Measurements from ENCODE around the gene STAC3.

Gene STAC3

DNA sequence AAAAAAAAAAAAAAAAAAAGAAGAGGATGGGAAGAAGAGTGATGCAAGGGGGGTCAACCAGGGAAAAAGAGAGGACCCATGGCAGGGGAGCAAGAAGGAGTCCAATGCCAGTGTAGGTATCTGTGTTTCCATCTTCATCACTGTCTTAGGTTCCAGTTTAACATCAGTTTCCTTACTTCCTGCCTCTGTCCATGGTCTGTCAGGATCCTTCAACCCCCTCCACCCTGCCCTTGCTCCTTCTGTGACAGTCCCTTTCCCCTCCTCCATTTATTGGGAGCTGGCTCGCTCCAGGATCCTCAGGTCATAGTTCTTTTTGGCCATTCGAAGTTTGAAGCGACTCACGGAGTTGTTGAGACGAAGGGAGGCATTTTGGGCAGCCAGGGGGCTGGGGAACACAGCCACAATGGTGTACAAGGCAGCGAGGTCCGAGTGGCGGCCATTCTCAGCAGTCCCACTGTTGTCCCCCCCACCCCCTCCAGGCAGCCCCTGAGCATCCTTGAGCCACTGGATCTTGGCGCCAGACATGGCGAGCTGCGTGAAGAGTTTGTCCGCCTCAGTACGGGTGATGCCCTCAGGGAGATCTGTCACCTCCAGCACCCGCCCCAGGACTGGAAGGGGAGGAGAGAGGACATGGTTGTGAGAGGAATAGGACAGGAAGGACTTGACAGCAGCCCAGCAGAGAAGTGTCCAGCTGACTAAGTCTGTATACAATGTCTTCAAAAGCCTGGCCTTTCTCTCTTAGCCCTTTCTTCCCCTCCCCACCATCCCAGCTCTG, 3.7 kb upstream of the STAC3 start:
- no peak for DNase-seq

DNA sequence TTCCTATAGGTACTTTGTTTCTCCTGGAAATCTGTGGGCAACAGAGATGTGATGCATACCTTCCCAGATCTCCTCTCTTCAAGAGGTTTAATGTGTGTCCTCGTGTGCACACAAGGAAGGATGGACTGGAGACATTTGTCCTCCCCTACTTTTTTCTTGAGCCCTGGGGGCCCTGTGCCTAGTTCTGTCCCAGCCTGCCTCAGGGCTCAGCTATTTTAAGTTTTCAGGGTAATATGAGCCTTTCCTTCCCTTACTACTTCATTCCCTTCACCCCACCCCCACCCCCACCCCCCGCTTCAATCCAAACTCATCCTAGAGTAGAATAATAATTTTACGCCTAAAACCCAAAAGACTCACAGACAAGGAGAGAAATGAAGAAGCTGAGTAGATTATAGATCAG, 446 bp downstream of the STAC3 start:
- no peak for DNase-seq

DNA sequence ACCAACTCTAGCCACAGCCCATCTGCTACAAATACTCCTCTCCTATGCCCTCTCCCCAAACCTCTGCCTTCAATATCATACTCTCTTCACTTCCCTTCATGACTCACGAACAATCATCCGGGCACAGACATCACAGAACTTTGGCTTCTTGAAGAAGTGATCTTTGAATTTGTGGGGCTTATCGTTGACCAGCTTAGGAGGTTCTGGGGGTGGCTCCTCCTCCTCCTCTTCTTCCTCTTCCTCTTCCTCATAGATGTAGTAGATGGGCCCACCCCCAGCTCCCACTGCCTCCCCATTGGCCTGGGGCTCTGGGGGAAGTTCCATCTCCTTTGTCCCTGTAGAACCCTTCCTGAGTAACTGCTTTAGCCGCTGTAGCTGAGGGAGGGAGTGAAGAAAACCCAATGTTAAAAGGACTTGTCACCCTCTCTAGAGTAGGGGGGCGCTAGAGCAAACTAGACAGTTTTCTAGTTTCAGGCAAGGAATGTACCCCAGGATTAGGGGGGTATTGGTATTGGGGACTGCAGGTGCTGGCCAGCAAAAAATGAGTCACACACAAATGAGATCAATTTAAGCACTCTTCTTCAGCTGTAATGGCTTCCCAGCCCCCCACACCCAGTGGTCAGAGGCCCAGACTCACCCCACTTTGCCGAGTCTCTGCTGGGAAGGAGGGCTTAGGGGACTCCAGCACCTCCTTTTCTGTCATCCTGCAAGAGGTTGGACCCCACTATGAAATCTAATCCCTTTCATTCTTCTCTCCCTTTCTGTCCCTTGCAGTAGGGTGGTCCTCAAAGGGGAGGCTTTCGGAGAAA, 1.8 kb downstream of the STAC3 start:
- no peak for DNase-seq

- no peak for DNase-seq
Measured at GRCh38 chr12:57247041-57247440, 3.9 kb downstream of the STAC3 start.

- DNase-seq, result no peak
Measured at GRCh38 chr12:57244312-57244696, 6.7 kb downstream of the STAC3 start.

DNA sequence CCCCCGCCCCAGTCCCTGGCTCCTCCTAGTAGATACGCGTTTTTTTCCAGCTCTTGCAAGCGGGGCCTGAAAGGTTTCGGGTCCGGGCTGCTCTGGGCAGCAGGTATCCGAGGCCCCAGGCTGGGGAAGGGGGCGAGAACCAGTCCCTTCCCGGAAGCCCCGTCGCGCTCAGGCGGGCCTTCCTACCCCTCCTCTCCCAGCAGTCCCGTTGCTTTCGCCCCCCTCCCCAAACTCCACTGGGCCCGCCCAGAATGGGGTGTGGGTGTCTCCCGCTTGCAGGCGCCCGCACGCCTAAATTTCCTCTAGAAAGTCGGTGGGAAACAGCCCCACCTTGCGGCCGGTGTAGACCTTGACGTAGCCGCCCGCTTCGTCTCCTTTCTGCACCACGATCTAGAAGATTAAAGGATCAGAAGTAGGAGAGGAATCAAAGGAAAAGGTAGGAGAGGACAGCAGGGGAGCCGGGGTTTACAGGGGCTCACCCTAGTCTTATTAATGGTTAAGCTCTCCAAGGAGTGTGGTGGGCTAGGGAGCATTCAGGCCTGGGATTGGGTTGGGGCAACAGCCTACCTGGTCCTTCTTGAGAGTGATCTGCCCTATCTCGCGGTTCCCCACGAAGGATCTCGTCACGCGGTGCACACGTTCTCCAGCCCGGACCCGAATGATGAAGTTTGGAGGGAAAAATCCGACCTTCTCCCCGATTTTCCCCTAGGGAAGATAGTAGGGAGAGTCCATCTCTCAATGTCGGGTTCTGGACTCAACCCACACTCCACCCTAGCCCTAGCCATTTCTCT, 7.3 kb downstream of the STAC3 start:
- DNase-seq, result peak; percentile 54 to 84 (median 73)

DNA sequence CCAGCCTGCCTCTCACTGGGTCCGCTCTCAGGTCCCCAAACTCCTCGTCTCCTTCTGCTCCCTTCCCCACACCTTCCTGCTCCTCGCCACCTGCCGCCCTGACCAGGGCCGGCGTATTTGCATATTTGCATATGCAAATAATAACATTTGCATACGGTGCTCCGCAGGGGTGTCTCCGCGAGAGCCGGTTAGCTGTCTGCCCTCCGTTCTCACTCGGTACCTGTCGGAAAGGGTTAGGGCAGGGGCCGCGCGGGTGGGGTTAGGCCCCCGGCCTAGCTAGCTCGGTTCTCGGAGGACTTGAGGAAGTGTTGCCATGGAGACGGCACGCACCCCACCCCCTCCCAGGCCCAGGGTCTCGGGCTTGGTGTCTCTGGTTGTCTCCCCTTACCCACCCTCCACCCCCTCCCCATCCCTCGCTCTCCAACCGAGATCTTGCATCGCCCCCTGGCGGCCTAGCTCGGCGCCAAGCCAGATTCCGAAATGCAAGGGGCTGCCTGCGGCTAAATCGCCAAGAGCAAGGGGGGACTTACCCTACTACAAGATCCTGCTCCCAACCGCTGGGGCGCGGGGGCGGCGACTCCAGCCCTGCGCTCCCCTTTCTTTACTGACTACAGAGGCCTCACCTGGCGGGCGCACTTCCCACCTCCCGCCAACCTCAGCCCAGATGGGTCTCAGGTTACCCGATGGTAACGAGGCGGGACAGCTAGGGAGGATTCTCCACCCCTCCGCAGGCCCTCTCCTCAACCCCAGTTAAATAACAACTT, 8.1 kb downstream of the STAC3 start:
- peak; percentile 28 to 68 (median 51) for DNase-seq

- DNase-seq, result peak in 2 of 6 experiments; percentile 30 to 39
Measured at GRCh38 chr12:57242329-57242690, 8.7 kb downstream of the STAC3 start.

- DNase-seq, result peak in 1 of 6 experiments; percentile 35
Measured at GRCh38 chr12:57241402-57242310, 9.3 kb downstream of the STAC3 start.

GRCh38 chr12:57240926-57241401, 10.0 kb downstream of the STAC3 start:
- DNase-seq, result peak in 2 of 6 experiments; percentile 36 to 63

- DNase-seq, result peak; percentile 58 to 78 (median 66)
Measured at GRCh38 chr12:57240066-57240921, 10.7 kb downstream of the STAC3 start.

- no peak for DNase-seq
Measured at GRCh38 chr12:57239587-57240065, 11.4 kb downstream of the STAC3 start.

- DNase-seq, result peak; percentile 63 to 90 (median 81)
Measured at GRCh38 chr12:57238854-57239554, 12.0 kb downstream of the STAC3 start.

- peak in 4 of 6 experiments; percentile 20 to 62 (median 32) for DNase-seq
Measured at GRCh38 chr12:57237932-57238853, 12.8 kb downstream of the STAC3 start.

GRCh38 chr12:57237596-57237931, 13.4 kb downstream of the STAC3 start:
- DNase-seq, result no peak

DNA sequence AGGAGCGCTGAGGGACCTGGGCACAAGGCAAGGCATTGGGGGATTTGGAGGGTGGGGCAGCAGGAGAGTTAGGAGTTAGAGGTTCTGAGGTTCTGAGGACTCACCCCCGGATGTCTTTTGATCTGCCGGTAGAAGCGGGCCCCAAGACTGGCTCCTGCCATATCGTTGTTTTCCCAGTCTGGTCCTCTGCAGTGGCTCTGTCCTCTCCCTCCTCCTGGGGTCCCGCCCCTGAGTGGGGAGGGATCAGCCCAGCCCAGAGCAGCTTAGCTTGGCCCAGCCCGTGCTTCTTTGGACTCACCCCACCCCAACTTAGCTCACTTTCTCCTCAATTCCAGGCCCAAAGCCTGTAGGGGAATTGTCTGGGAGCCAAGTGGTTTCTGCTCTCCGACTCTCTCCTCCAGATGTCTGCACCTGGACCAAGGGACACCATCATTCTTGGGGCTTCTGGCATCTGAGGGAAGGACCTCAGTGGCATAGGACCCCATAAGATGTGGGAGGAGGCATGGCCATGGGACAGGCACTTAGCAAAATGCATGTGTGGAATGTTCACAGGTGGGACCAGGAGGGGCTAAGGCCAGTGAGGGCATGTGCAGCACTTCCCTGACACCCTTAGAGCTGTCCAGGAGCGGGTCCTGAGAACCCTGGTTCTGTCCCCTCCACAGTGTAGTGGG, 13.9 kb downstream of the STAC3 start:
- peak in 2 of 6 experiments; percentile 15 to 36 for DNase-seq

- DNase-seq, result peak in 1 of 6 experiments; percentile 42
Measured at GRCh38 chr12:57236201-57236924, 14.6 kb downstream of the STAC3 start.

Data from stimulated activated naive CD4-positive, alpha-beta T cell (primary cell).